ENCODE results near the gene FAH. TPM values are rescaled to one million over a fixed set of nuclear protein-coding genes. Genes with fewer than 3 reads are reported as not detected.

Gene FAH
- total RNA-seq, 1 experiment from 2014 or later: 21.5 TPM

- Mint-ChIP-seq H3K4me3 (no peak overlapping the region), H3K4me1 (no peaks in the 10 kb centered on the region), H3K9me3 (peaks cover 5 to 7% of the 10 kb centered on the region in 2 experiments), H3K36me3 (ENCODE audit: insufficient read depth in 1 of 3, low read depth in 3 of 3) (no peaks in the 10 kb centered on the region), H3K27me3 (ENCODE audit: low read depth) (peaks cover 2% of the 10 kb centered on the region), H3K27ac (no peak overlapping the region)
- Histone ChIP-seq H3T11ph (ENCODE audit: low read length) (no peak overlapping the region), H3K79me2 (ENCODE audit: insufficient read depth, low read length) (no peaks in the 10 kb centered on the region), H3K23me2 (ENCODE audit: insufficient read length, low read depth, low read length, poor library complexity, severe bottlenecking) (no peaks in the 10 kb centered on the region), H4K20me1 (ENCODE audit: control insufficient read depth, insufficient read depth, insufficient read length) (no peaks in the 10 kb centered on the region), H3K4me1 (ENCODE audit: insufficient read depth, low read length) (no peaks in the 10 kb centered on the region), H2BK5ac (ENCODE audit: insufficient read length, low read length) (no peak overlapping the region), H3K56ac (ENCODE audit: insufficient read length, low read depth, low read length) (no peak overlapping the region), H2AK5ac (ENCODE audit: insufficient read length, low read length) (no peak overlapping the region), H4K91ac (ENCODE audit: insufficient read length, low read depth, low read length) (no peak overlapping the region), H4K5ac (ENCODE audit: insufficient read length, low read depth, low read length) (no peak overlapping the region), H2BK120ac (ENCODE audit: low read depth, low read length, poor library complexity, severe bottlenecking) (no peak overlapping the region), H3K79me1 (ENCODE audit: insufficient read depth, low read depth, low read length, poor library complexity, severe bottlenecking) (no peaks in the 10 kb centered on the region), H3K4ac (ENCODE audit: low read depth, low read length) (no peak overlapping the region), H2BK20ac (ENCODE audit: low read depth, low read length, poor library complexity, severe bottlenecking) (no peak overlapping the region), H3K9ac (ENCODE audit: extremely low read depth, insufficient read length, low read length) (no peak overlapping the region), H3K27me3 (ENCODE audit: insufficient read depth, low read length) (no peaks in the 10 kb centered on the region), H2AFZ (ENCODE audit: low read length) (no peak overlapping the region), H4K8ac (replicated peaks; ENCODE audit: insufficient read length, low read depth, low read length) (no peak overlapping the region), H2BK15ac (ENCODE audit: low read depth, low read length) (no peak overlapping the region), H3K23ac (ENCODE audit: insufficient read length, low read depth, low read length) (no peak overlapping the region), H3K27ac (ENCODE audit: insufficient read length, low read depth, low read length) (no peak overlapping the region), H2BK12ac (ENCODE audit: insufficient read length, low read depth, low read length) (no peak overlapping the region), H3K18ac (ENCODE audit: insufficient read length, low read depth, low read length) (no peak overlapping the region), H3K14ac (ENCODE audit: insufficient read depth, low read length) (no peak overlapping the region), H3K4me2 (ENCODE audit: insufficient read depth, insufficient read length, low read length) (no peak overlapping the region), H3K9me3 (ENCODE audit: control insufficient read depth, low read depth, low read length) (no peaks in the 10 kb centered on the region)
- no peak for DNase-seq
- WGBS (ENCODE audit: extremely low coverage, insufficient read length, low lambda C conversion rate): no CpG with 5 or more reads among the region's 4 CpGs
- TF ChIP-seq CTCF (conservative IDR thresholded peaks at IDR 0.05): no peak
Observed at GRCh38 chr15:80217327-80217900, 64.6 kb downstream of the FAH start.

Measured in H9 (cell line).